ENCODE results near the gene RNF213.

Gene RNF213

GRCh38 chr17:80446645-80447405, 186.2 kb downstream of the RNF213 start (continued):
- no peak for TF ChIP-seq ZNF580 (tag by site-specific recombination; IDR thresholded peaks at IDR 0.05)
- no peak for TF ChIP-seq YY2 (tag by site-specific recombination; IDR thresholded peaks at IDR 0.05)
- TF ChIP-seq KLF8 (tag by site-specific recombination; IDR thresholded peaks at IDR 0.05) = 0 out of 2 replicates have a peak, but pooled peaks have one; percentile 24
- no peak for TF ChIP-seq ZNF148 (tag by site-specific recombination; IDR thresholded peaks at IDR 0.05; ENCODE audit: borderline replicate concordance)
- TF ChIP-seq ZBTB11 (tag by site-specific recombination; conservative IDR thresholded peaks at IDR 0.05; ENCODE audit: low read depth) = no peak
- TF ChIP-seq ZNF596 (tag by site-specific recombination; IDR thresholded peaks at IDR 0.05) = no peak
- peak; percentile 67 for TF ChIP-seq PATZ1 (tag by site-specific recombination; IDR thresholded peaks at IDR 0.05)
- TF ChIP-seq ATF2 (tag by site-specific recombination; IDR thresholded peaks at IDR 0.05; ENCODE audit: low read depth) = peak; percentile 77
- TF ChIP-seq FEZF1 (tag by site-specific recombination; IDR thresholded peaks at IDR 0.05) = peak; percentile 42
- TF ChIP-seq GFI1B (tag by site-specific recombination; IDR thresholded peaks at IDR 0.05) = no peak
- TF ChIP-seq ZNF26 (tag by site-specific recombination; IDR thresholded peaks at IDR 0.05) = no peak

- Histone ChIP-seq H3K9me3 (ENCODE audit: control insufficient read depth, insufficient read depth, low read depth, low read length) (no peaks in the 10 kb centered on the region), H3K27ac (ENCODE audit: extremely low read depth, low read depth, low read length) (no peak overlapping the region), H3K36me3 (ENCODE audit: control insufficient read depth in 2 of 2, insufficient read depth in 1 of 2, low read length in 2 of 2) (no peaks in the 10 kb centered on the region), H3K4me1 (ENCODE audit: control insufficient read depth, insufficient read depth, low read length) (peaks cover 5% of the 10 kb centered on the region; the same call in 1 of the 2 replicates), H3K4me3 (ENCODE audit: low read depth, low read length) (no peak overlapping the region)
- ChIA-PET POLR2A (no interaction called here), CTCF (interaction anchor here (0.6 to 2.9 kb wide), 3 partner anchors 20 to 210 kb away, joined by 3 to 11 read pairs (median 3); no protein-coding TSS in a partner anchor)
- TF ChIP-seq ZNF416 (tag by site-specific recombination; IDR thresholded peaks at IDR 0.05) = no peak
- no peak for TF ChIP-seq ZNF510 (tag by site-specific recombination; IDR thresholded peaks at IDR 0.05; ENCODE audit: insufficient replicate concordance)
- peak; percentile 37 for TF ChIP-seq GLIS1 (tag by site-specific recombination; IDR thresholded peaks at IDR 0.05)
- TF ChIP-seq ZIC2 (tag by site-specific recombination; IDR thresholded peaks at IDR 0.05) = peak; percentile 60
- TF ChIP-seq ZNF561 (tag by site-specific recombination; IDR thresholded peaks at IDR 0.05; ENCODE audit: borderline replicate concordance) = no peak
- no peak for TF ChIP-seq ZNF211 (tag by site-specific recombination; IDR thresholded peaks at IDR 0.05; ENCODE audit: low read depth)
- TF ChIP-seq ZNF596 (tag by site-specific recombination; IDR thresholded peaks at IDR 0.05) = no peak
These were observed 187.1 kb downstream of the RNF213 start for GRCh38 chr17:80447790-80448189.

Data from HEK293 (cell line).